Measurements from ENCODE around the gene MYEF2. TPM values are rescaled to one million over a fixed set of nuclear protein-coding genes. Genes with fewer than 3 reads are reported as not detected.

MYEF2 gene
- total RNA-seq, 4 donors from 2014 or later: 26.8 to 59.0 (median 34.5) TPM

DNA sequence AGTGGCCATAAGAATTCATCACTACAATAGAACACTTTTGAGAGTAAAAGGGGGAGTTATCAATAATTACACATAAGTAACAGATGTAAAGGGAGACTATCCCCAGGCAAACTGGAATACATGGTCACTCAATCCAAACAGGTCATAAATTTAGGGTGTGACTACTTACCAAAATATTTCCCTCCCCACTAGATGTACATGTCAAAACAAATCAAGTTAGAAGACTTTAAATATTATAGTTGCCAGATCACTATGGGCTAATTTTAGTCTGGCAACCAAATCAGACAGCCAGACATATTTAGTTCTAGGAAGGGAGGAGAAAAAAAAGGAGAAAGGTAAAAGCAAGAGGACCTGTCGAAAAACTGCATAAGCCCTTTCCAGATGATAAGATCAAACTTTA, 34.2 kb downstream of the MYEF2 start:
- Histone ChIP-seq H3K27ac (no peak overlapping the region), H3K4me1 (peaks cover 0 to 23% (median 0%) of the 10 kb centered on the region in 4 donors)

DNA sequence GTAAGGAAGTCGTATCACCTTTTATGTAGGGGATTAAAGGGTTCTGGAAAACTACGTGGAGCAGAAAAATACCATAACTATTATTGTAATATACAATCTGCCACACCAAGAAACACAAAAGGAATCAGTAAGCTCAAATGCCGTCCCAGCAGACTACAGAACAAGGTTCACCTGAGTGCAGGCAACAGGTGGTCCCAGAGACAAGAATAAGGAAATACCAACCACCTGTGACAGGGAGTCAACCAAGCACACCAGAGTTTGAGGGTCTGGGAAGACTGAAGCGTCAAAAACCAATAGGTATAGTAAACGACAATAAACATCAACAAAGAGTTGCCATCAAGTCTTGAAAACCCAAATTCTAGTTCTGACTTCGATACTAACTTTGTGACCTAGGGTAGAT, 45.2 kb downstream of the MYEF2 start:
- H3K9me3 ChIP-seq: no peaks in the 10 kb centered on the region
- H3K36me3 ChIP-seq: no peaks in the 10 kb centered on the region
- TF ChIP-seq, protein P1, sequence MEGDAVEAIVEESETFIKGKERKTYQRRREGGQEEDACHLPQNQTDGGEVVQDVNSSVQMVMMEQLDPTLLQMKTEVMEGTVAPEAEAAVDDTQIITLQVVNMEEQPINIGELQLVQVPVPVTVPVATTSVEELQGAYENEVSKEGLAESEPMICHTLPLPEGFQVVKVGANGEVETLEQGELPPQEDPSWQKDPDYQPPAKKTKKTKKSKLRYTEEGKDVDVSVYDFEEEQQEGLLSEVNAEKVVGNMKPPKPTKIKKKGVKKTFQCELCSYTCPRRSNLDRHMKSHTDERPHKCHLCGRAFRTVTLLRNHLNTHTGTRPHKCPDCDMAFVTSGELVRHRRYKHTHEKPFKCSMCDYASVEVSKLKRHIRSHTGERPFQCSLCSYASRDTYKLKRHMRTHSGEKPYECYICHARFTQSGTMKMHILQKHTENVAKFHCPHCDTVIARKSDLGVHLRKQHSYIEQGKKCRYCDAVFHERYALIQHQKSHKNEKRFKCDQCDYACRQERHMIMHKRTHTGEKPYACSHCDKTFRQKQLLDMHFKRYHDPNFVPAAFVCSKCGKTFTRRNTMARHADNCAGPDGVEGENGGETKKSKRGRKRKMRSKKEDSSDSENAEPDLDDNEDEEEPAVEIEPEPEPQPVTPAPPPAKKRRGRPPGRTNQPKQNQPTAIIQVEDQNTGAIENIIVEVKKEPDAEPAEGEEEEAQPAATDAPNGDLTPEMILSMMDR (IDR thresholded peaks at IDR 0.05): no peak
- TF ChIP-seq POLR2A (IDR thresholded peaks at IDR 0.05): no peak
- no peak for TF ChIP-seq EP300 (IDR thresholded peaks at IDR 0.05)
- H3K27me3 ChIP-seq: no peaks in the 10 kb centered on the region
- no peak for DNase-seq (ENCODE audit: low spot score in 2 of 2)
- H3K27ac ChIP-seq: no peak overlapping the region
- WGBS, 2 donors: 91 to 93% methylated on average over 6 of the region's 6 CpGs
- no peaks in the 10 kb centered on the region for H3K4me1 ChIP-seq
- H3K4me3 ChIP-seq: no peak overlapping the region

More for the DNA sequence above, 34.2 kb downstream of the MYEF2 start:
- no peak overlapping the region for H3K4me3 ChIP-seq
- no peaks in the 10 kb centered on the region for H3K27me3 ChIP-seq
- H3K9me3 ChIP-seq: no peaks in the 10 kb centered on the region
- TF ChIP-seq, protein P1 (IDR thresholded peaks at IDR 0.05): no peak
- no peak for TF ChIP-seq EP300 (IDR thresholded peaks at IDR 0.05)
- TF ChIP-seq POLR2A (IDR thresholded peaks at IDR 0.05): no peak
- H3K36me3 ChIP-seq: peaks cover 0 to 4% (median 0%) of the 10 kb centered on the region in 3 donors
- DNase-seq (ENCODE audit: low spot score in 2 of 2): no peak
- 89 to 96% methylated on average over 1 of the region's 1 CpG for WGBS, 2 donors

DNA sequence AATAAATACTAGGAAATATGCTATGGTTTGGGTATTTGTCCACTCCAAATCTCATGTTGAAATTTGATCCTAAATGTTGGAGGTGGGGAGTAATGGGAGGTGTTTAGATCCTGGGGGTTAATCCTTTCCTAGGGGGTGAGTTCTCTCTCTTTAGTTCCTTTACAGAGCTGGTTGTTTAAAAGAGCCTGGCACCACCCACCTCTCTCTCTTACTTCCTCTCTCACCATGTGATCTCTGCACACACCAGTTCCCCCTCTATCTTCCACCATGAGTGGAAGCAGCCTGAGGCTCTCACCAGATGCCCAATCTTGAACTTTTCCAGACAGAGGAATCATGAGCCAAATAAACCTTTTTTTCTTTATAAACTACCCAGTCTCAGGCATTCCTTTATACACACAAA, 46.8 kb downstream of the MYEF2 start:
- Histone ChIP-seq H3K27me3 (no peaks in the 10 kb centered on the region), H3K27ac (no peak overlapping the region), H3K9me3 (no peaks in the 10 kb centered on the region), H3K4me1 (no peaks in the 10 kb centered on the region), H3K4me3 (no peak overlapping the region), H3K36me3 (no peaks in the 10 kb centered on the region)
- TF ChIP-seq, protein P1 (IDR thresholded peaks at IDR 0.05): no peak
- TF ChIP-seq EP300 (IDR thresholded peaks at IDR 0.05) (no peak), POLR2A (IDR thresholded peaks at IDR 0.05) (no peak)
- no peak for DNase-seq (ENCODE audit: low spot score in 2 of 2)

DNA sequence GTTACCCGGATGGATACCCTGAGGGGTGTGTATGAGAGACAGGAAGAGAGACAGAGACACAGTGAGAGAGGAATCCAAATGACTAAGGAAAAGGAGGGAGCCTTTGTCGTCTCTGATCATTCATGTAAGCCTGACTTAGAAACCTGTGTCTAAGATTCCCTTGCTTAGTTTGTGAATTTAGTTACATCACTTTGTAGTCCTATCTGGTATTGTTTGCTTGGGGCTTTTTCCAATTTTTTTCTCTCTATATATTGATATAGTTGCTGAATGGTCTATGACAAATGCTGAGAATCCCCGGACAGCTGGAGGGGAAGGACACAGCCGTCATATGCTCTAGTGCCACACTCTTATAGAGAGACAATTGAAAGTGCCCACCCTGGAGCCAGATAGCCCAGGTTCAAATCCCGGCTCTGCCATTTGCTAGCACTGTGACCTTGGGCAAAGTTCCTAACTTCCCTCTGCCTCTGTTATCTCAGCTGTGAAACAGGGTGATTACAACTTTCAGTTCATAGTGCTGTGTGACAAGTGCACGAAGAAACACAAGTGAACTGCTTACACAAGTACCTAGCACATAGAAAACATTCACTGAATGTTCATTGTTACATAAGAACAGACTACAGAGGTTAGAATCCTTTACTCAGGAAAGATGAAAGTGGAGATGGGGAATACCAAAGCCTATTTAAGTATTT, 51.3 kb downstream of the MYEF2 start:
- no peak for TF ChIP-seq EP300 (IDR thresholded peaks at IDR 0.05)
- TF ChIP-seq POLR2A (IDR thresholded peaks at IDR 0.05): no peak
- TF ChIP-seq, protein P1 (IDR thresholded peaks at IDR 0.05): no peak
- WGBS, 2 donors: 61 to 65% methylated on average over 6 of the region's 6 CpGs
- H3K4me1 ChIP-seq: no peaks in the 10 kb centered on the region
- H3K9me3 ChIP-seq: no peaks in the 10 kb centered on the region
- H3K27ac ChIP-seq: no peak overlapping the region
- H3K27me3 ChIP-seq: no peaks in the 10 kb centered on the region
- H3K36me3 ChIP-seq: no peaks in the 10 kb centered on the region
- H3K4me3 ChIP-seq: no peak overlapping the region
- DNase-seq (ENCODE audit: low spot score in 2 of 2): no peak

DNA sequence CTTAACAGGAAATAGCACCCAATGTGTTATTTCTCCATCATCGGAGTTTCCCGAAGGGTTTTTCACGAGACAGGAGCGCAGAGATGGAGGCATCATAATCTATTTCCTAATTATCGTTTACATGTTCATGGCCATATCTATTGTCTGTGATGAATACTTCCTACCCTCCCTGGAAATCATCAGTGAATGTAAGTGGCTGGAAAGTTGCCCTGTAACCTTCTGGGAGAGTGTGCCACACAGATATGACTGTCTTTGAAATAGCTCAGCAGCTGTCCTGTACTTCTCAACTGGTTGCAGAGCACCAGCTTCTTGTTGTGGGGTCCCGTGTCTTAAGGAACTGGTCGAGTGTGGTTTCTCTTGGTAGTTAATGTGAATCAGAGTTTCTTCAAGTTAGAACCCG, 56.2 kb downstream of the MYEF2 start:
- no peaks in the 10 kb centered on the region for H3K27me3 ChIP-seq
- no peak overlapping the region for H3K27ac ChIP-seq
- WGBS, 2 donors: 82% methylated on average over 8 of the region's 8 CpGs
- peaks cover 0 to 10% (median 0%) of the 10 kb centered on the region in 4 donors for H3K4me1 ChIP-seq
- DNase-seq (ENCODE audit: low spot score in 2 of 2): no peak
- no peaks in the 10 kb centered on the region for H3K9me3 ChIP-seq
- no peaks in the 10 kb centered on the region for H3K36me3 ChIP-seq
- TF ChIP-seq EP300 (IDR thresholded peaks at IDR 0.05) (no peak), POLR2A (IDR thresholded peaks at IDR 0.05) (no peak)
- TF ChIP-seq, protein P1 (IDR thresholded peaks at IDR 0.05): no peak
- no peak overlapping the region for H3K4me3 ChIP-seq

Measured in tibial nerve (tissue), 4 donors.